Stimulated activated naive B cell treated with anti-CD40 and anti-IgM and Interleukin-4, amounts not matched to agents 10 μg/mL and 1 μg/mL and 100 μg/mL, for 72 hours (primary cell): Measurements from ENCODE around the gene ACP3.

Experiments used
- ATAC-seq, 2 donors: fragments of 150-1000 bp; cut with Tn5 transposase; replicated peaks; 2 replicates each; pipeline ENCODE4 v1.10.0; 2021; ENCODE audit warnings: moderate library complexity in 1 of 2
- DNase-seq: peaks from one replicate; pipeline ENCODE4 v3.0.0; 2021
- H3K27ac Mint-ChIP-seq: one replicate; pipeline ENCODE4 v1.8.0; 2022; ENCODE audit warnings: mild to moderate bottlenecking, mixed read lengths
- H3K27me3 Mint-ChIP-seq, 2 donors: one replicate each; pipeline ENCODE4 v1.8.0; 2022; ENCODE audit warnings: mixed read lengths in 2 of 2
- H3K36me3 Mint-ChIP-seq, 2 donors: one replicate each; pipeline ENCODE4 v1.8.0; 2022; ENCODE audit warnings: mixed read lengths in 2 of 2, mild to moderate bottlenecking in 1 of 2
- H3K4me1 Mint-ChIP-seq, 2 donors: one replicate each; pipeline ENCODE4 v1.8.0; 2022; ENCODE audit warnings: mixed read lengths in 2 of 2, mild to moderate bottlenecking in 1 of 2
- H3K4me3 Mint-ChIP-seq, 2 donors: one replicate each; pipeline ENCODE4 v1.8.0; 2022; ENCODE audit warnings: mild to moderate bottlenecking in 2 of 2, mixed read lengths in 2 of 2, moderate library complexity in 1 of 2
- H3K9me3 Mint-ChIP-seq, 2 donors: one replicate each; pipeline ENCODE4 v1.8.0; 2022; ENCODE audit warnings: mixed read lengths in 2 of 2, mild to moderate bottlenecking in 1 of 2

ACP3 gene, protein sequence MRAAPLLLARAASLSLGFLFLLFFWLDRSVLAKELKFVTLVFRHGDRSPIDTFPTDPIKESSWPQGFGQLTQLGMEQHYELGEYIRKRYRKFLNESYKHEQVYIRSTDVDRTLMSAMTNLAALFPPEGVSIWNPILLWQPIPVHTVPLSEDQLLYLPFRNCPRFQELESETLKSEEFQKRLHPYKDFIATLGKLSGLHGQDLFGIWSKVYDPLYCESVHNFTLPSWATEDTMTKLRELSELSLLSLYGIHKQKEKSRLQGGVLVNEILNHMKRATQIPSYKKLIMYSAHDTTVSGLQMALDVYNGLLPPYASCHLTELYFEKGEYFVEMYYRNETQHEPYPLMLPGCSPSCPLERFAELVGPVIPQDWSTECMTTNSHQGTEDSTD

GRCh38 chr3:132317229-132317948, at the start of gene ACP3:
TSS of gene ACP3 (plus strand) at chr3:132317407. CDS start at chr3:132317457, 50 bp downstream.
- ATAC-seq (peak; percentile 98 to 99), DNase-seq (peak; percentile 21)
- Mint-ChIP-seq H3K4me1 (peaks cover 4 to 7% of the 10 kb centered on the region in 2 donors), H3K27ac (peak within 1 kb of the TSS; percentile 38), H3K4me3 (no peak within 1 kb of the TSS), H3K27me3 (no peaks in the 10 kb centered on the region), H3K9me3 (peaks cover 0 to 8% of the 10 kb centered on the region in 2 donors), H3K36me3 (no peaks in the 10 kb centered on the region)

- Mint-ChIP-seq H3K27ac (no peak overlapping the region), H3K4me3 (no peak overlapping the region), H3K36me3 (no peaks in the 10 kb centered on the region), H3K27me3 (peaks cover 1 to 2% of the 10 kb centered on the region in 2 donors), H3K4me1 (no peaks in the 10 kb centered on the region), H3K9me3 (no peaks in the 10 kb centered on the region)
- no peak for ATAC-seq
- no peak for DNase-seq
Measured at GRCh38 chr3:132268956-132269355, 48.3 kb upstream of the ACP3 start.

GRCh38 chr3:132273036-132273435, 44.2 kb upstream of the ACP3 start:
- no peak for ATAC-seq
- Mint-ChIP-seq H3K4me3 (no peak overlapping the region), H3K36me3 (no peaks in the 10 kb centered on the region), H3K9me3 (peaks cover 5 to 9% of the 10 kb centered on the region in 2 donors), H3K27ac (no peak overlapping the region), H3K4me1 (no peaks in the 10 kb centered on the region), H3K27me3 (no peaks in the 10 kb centered on the region)
- DNase-seq = no peak

GRCh38 chr3:132276228-132276906, 40.8 kb upstream of the ACP3 start:
- H3K9me3 Mint-ChIP-seq = peaks cover 7 to 9% of the 10 kb centered on the region in 2 donors
- no peak overlapping the region for H3K27ac Mint-ChIP-seq
- ATAC-seq = no peak
- H3K27me3 Mint-ChIP-seq = no peaks in the 10 kb centered on the region
- DNase-seq = no peak
- H3K4me3 Mint-ChIP-seq = no peak overlapping the region
- H3K4me1 Mint-ChIP-seq = no peaks in the 10 kb centered on the region
- H3K36me3 Mint-ChIP-seq = no peaks in the 10 kb centered on the region

DNA sequence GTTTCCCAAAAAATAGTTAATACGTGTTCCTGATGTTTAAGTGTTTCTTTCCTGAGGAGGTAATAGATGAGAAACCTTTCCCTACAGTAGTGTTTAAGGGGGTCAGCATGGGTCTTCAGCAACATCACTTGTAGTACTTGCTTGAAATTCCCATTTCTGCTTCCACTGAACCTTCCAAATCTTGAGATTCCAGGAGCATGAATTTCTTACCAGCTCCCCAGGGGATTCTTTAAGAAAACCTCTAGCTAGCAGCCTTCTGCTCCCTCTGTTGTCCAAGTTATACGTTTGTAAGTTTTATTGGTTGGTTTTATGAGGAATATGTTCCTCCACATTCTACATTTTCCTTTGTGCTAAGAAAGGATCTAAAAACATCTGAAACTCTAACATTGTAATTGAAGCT, 38.2 kb upstream of the ACP3 start:
- ATAC-seq = no peak
- Mint-ChIP-seq H3K9me3 (peaks cover 7 to 9% of the 10 kb centered on the region in 2 donors), H3K4me1 (peaks cover 2 to 5% of the 10 kb centered on the region in 2 donors), H3K4me3 (no peak overlapping the region), H3K27me3 (no peaks in the 10 kb centered on the region), H3K36me3 (no peaks in the 10 kb centered on the region), H3K27ac (no peak overlapping the region)
- no peak for DNase-seq

- H3K9me3 Mint-ChIP-seq = peaks cover 0 to under 1% of the 10 kb centered on the region in 2 donors
- no peak for DNase-seq
- peak; percentile 48 to 77 for ATAC-seq
- peaks cover 2 to 5% of the 10 kb centered on the region in 2 donors for H3K4me1 Mint-ChIP-seq
- no peaks in the 10 kb centered on the region for H3K36me3 Mint-ChIP-seq
- H3K4me3 Mint-ChIP-seq = no peak overlapping the region
- no peak overlapping the region for H3K27ac Mint-ChIP-seq
- H3K27me3 Mint-ChIP-seq = peaks cover 6 to 8% of the 10 kb centered on the region in 2 donors
Measured at GRCh38 chr3:132283440-132283839, 33.8 kb upstream of the ACP3 start.

GRCh38 chr3:132283916-132284405, 33.2 kb upstream of the ACP3 start:
- H3K27ac Mint-ChIP-seq = no peak overlapping the region
- no peak overlapping the region for H3K4me3 Mint-ChIP-seq
- H3K9me3 Mint-ChIP-seq = no peaks in the 10 kb centered on the region
- no peaks in the 10 kb centered on the region for H3K36me3 Mint-ChIP-seq
- H3K27me3 Mint-ChIP-seq = peaks cover 6 to 8% of the 10 kb centered on the region in 2 donors
- DNase-seq = no peak
- no peak for ATAC-seq
- H3K4me1 Mint-ChIP-seq = peaks cover 2 to 5% of the 10 kb centered on the region in 2 donors

DNA sequence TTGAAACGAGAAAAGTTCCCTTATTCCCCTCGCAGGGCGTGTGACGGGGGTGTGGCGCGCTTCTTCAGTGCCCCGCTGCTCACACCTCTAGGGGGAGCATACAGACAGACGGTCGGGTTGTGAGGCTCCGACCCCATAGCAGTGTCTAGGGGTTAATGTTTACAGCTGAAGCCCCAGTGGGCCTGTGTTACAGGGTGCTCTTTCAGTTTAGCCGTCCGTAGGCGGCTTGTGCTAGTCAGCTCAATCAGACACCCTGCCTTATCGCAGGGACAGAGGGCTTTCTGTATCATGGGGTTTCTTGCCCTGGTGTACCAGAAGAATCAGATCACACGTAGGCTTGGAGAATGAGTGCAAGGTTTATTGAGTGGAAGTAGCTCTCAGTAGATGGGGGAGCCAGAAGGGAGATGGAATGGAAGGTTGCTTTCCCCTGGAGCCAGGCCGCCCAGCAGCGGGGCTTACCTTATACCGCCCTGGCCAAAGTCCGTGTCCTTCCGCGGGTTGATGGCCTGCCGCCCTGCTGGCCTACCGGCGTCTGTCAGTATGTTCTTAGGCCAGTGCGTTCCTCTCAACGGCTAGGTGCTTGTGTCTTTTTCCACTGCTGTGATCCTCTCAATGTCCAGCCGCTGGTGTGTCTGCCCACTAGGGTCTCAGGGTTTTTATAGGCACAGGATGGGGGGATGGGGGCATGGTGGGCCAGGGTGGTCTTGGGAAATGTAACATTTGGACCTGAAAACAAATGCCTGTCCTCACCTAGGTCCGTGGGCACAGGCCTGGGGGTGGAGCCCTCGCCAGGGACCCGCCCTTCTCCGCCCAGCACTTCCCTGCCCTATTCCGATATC, 32.2 kb upstream of the ACP3 start:
- H3K4me3 Mint-ChIP-seq = no peak overlapping the region
- H3K4me1 Mint-ChIP-seq = peaks cover 2 to 5% of the 10 kb centered on the region in 2 donors
- no peaks in the 10 kb centered on the region for H3K36me3 Mint-ChIP-seq
- no peak for ATAC-seq
- H3K9me3 Mint-ChIP-seq = no peaks in the 10 kb centered on the region
- no peak for DNase-seq
- peaks cover 6 to 8% of the 10 kb centered on the region in 2 donors for H3K27me3 Mint-ChIP-seq
- H3K27ac Mint-ChIP-seq = no peak overlapping the region

DNA sequence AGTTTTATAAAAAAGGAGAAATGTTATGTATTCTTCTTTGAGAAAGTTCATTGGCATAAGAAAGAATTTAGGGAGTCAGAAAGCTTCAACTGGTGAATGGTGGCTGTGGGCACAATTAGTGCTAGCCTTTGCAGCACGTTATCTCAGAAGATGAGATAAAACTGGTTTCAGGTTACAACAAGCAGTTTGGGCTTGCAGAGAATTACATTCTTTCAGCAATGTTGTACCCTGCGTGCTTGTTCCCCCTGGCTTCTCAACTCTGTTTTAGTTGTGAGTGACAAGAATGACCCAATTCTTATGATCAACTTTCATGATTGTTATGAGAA, 31.6 kb upstream of the ACP3 start:
- Mint-ChIP-seq H3K4me1 (peaks cover 2 to 5% of the 10 kb centered on the region in 2 donors), H3K4me3 (no peak overlapping the region), H3K27me3 (peaks cover 6 to 8% of the 10 kb centered on the region in 2 donors), H3K27ac (no peak overlapping the region), H3K36me3 (no peaks in the 10 kb centered on the region), H3K9me3 (no peaks in the 10 kb centered on the region)
- ATAC-seq (no peak), DNase-seq (no peak)

DNA sequence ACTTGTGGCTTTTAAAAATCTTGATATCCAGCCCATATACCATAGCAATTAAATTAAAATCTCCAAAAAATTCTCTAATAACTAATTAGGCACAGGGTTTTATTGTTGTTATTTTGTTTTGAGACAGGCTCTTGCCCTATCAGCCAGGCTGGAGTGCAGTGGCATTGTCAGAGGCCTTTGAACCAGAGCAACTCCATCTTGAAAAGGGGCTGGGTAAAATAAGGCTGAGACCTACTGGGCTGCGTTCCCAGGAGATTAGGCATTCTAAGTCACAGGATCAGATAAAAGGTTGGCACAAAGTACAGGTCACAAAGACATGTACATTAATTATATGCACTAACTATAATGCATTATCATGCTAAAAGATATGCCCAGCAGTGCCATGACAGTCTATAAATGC, 31.2 kb upstream of the ACP3 start:
- H3K4me3 Mint-ChIP-seq = no peak overlapping the region
- peaks cover 2 to 5% of the 10 kb centered on the region in 2 donors for H3K4me1 Mint-ChIP-seq
- ATAC-seq (no peak), DNase-seq (no peak)
- no peaks in the 10 kb centered on the region for H3K36me3 Mint-ChIP-seq
- no peaks in the 10 kb centered on the region for H3K9me3 Mint-ChIP-seq
- no peak overlapping the region for H3K27ac Mint-ChIP-seq
- peaks cover 8 to 10% of the 10 kb centered on the region in 2 donors for H3K27me3 Mint-ChIP-seq

DNA sequence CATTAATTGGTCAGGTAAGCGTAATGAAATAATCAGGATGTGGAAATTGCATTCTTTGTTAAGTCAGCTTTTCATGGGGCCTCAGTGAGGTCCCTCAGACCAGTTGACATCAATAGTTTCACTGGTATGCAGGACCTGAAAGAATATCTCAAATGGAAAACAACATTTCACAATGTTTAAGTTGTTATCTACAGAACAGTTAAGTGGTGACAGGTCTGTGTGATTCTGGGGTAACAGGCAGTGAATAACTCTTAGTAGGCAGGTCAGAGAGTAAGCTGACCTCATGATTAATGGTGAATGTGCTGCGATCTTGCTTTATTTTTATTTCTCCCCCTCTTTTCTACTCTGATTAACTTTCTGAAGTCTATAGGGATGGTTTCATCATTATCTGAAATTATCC, 28.9 kb upstream of the ACP3 start:
- ATAC-seq (no peak), DNase-seq (no peak)
- H3K27me3 Mint-ChIP-seq = peaks cover 8 to 11% of the 10 kb centered on the region in 2 donors
- H3K4me1 Mint-ChIP-seq = peaks cover under 1 to 2% of the 10 kb centered on the region in 2 donors
- H3K9me3 Mint-ChIP-seq = no peaks in the 10 kb centered on the region
- H3K4me3 Mint-ChIP-seq = no peak overlapping the region
- H3K36me3 Mint-ChIP-seq = no peaks in the 10 kb centered on the region
- H3K27ac Mint-ChIP-seq = no peak overlapping the region

GRCh38 chr3:132289316-132289715, 27.9 kb upstream of the ACP3 start:
- Mint-ChIP-seq H3K27ac (no peak overlapping the region), H3K9me3 (no peaks in the 10 kb centered on the region), H3K27me3 (peaks cover 8 to 11% of the 10 kb centered on the region in 2 donors), H3K4me1 (no peaks in the 10 kb centered on the region), H3K36me3 (no peaks in the 10 kb centered on the region), H3K4me3 (no peak overlapping the region)
- no peak for DNase-seq
- ATAC-seq = no peak

DNA sequence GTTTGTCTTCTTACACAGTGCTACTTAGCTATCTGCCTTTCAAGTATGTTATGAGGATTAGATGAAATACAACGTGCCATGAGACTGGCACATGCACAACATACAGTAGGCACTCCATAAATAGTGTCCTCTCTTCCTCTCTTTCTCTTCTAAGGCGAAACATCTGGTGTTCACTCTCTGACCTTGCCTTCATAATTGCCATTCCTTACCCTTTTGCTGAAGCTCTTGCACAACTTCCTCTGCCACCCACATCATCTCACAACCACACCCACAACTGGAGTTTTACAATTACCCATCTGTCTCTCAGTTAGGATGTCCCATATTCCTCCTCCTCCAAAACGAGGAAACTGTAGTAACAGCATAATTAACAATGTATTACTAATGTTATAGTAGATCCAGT, 26.4 kb upstream of the ACP3 start:
- H3K27ac Mint-ChIP-seq = no peak overlapping the region
- peaks cover 8 to 11% of the 10 kb centered on the region in 2 donors for H3K27me3 Mint-ChIP-seq
- DNase-seq (no peak), ATAC-seq (no peak)
- peaks cover 2 to 3% of the 10 kb centered on the region in 2 donors for H3K9me3 Mint-ChIP-seq
- H3K36me3 Mint-ChIP-seq = peaks cover 0 to 2% of the 10 kb centered on the region in 2 donors
- no peak overlapping the region for H3K4me3 Mint-ChIP-seq
- H3K4me1 Mint-ChIP-seq = no peaks in the 10 kb centered on the region

GRCh38 chr3:132292042-132292441, 25.2 kb upstream of the ACP3 start:
- ATAC-seq = no peak
- Mint-ChIP-seq H3K27ac (no peak overlapping the region), H3K4me3 (no peak overlapping the region), H3K27me3 (peaks cover 8 to 11% of the 10 kb centered on the region in 2 donors), H3K36me3 (peaks cover 0 to 2% of the 10 kb centered on the region in 2 donors), H3K9me3 (peaks cover 9 to 10% of the 10 kb centered on the region in 2 donors), H3K4me1 (peaks cover 0 to 3% of the 10 kb centered on the region in 2 donors)
- DNase-seq = no peak
